Natural killer cell treated with Interleukin-12 subunit alpha and Interleukin-12 subunit beta and Interleukin-15 and Interleukin-18, amount 100 ng/mL, for 72 hours (primary cell): ENCODE results near the gene AHCTF1. TPM values are rescaled to one million over a fixed set of nuclear protein-coding genes. Genes with fewer than 3 reads are reported as not detected.
"Not testable (repeated sequence)": the region's sequence is repeated elsewhere in the genome, so short reads cannot be mapped to it uniquely, and the experiment has no call there.

Experiments used
- ATAC-seq, 2 donors: fragments of 150-1000 bp; cut with Tn5 transposase in 1 of 2; sonication (Bioruptor Pico), chemical (Tn5 transposase) in 1 of 2; 2 replicates each; pipeline ENCODE4 v1.10.0; 2021
- DNase-seq: peaks from one replicate; pipeline ENCODE4 v3.0.0; 2022; ENCODE audit warnings: low spot score
- H3K27ac Mint-ChIP-seq, 2 donors: 1 replicate in 1 of 2; 2 replicates in 1 of 2; pipeline ENCODE4 v1.8.0; 2022; ENCODE audit warnings: mixed read lengths in 2 of 2, mild to moderate bottlenecking in 1 of 2, moderate library complexity in 1 of 2
- H3K27me3 Mint-ChIP-seq, 2 donors: 1 replicate in 1 of 2; 2 replicates in 1 of 2; pipeline ENCODE4 v1.8.0; 2022; ENCODE audit warnings: mixed read lengths in 2 of 2
- H3K36me3 Mint-ChIP-seq: one replicate; pipeline ENCODE4 v1.8.0; 2022; ENCODE audit warnings: mixed read lengths
- H3K4me1 Mint-ChIP-seq, 2 donors: 1 replicate in 1 of 2; 2 replicates in 1 of 2; pipeline ENCODE4 v1.8.0; 2022; ENCODE audit warnings: low read depth in 2 of 2, mixed read lengths in 2 of 2, mild to moderate bottlenecking in 1 of 2
- H3K4me3 Mint-ChIP-seq: one replicate; pipeline ENCODE4 v1.8.0; 2022; ENCODE audit warnings: mixed read lengths
- H3K9me3 Mint-ChIP-seq: 2 replicates; pipeline ENCODE4 v1.8.0; 2022; ENCODE audit warnings: mixed read lengths
- total RNA-seq, 2 donors: library from RNA; stranded (reverse); gene quantifications; one replicate each; pipeline ENCODE4 v1.2.3, GENCODE V29; 2022

Gene AHCTF1
- total RNA-seq, 2 donors from 2014 or later = 38.9 to 53.8 TPM

GRCh38 chr1:246946366-246946765 lies 14.6 kb upstream of the AHCTF1 start:
- no peaks in the 10 kb centered on the region for H3K4me1 Mint-ChIP-seq
- H3K36me3 Mint-ChIP-seq = no peaks in the 10 kb centered on the region
- DNase-seq (no peak), ATAC-seq (no peak)
- peaks cover 0 to 9% of the 10 kb centered on the region in 2 donors for H3K27me3 Mint-ChIP-seq
- H3K27ac Mint-ChIP-seq = no peak overlapping the region
- H3K9me3 Mint-ChIP-seq = no peaks in the 10 kb centered on the region
- no peak overlapping the region for H3K4me3 Mint-ChIP-seq

- no peak for ATAC-seq
- H3K27me3 Mint-ChIP-seq = peaks cover 0 to 4% of the 10 kb centered on the region in 2 donors
- no peak overlapping the region for H3K4me3 Mint-ChIP-seq
- H3K9me3 Mint-ChIP-seq = no peaks in the 10 kb centered on the region
- H3K27ac Mint-ChIP-seq = no peak overlapping the region
- peaks cover 14 to 19% of the 10 kb centered on the region in 2 donors for H3K4me1 Mint-ChIP-seq
- peaks cover 6% of the 10 kb centered on the region for H3K36me3 Mint-ChIP-seq
- no peak for DNase-seq
Observed at GRCh38 chr1:246934765-246935164, 3.0 kb upstream of the AHCTF1 start.

- Mint-ChIP-seq H3K9me3 (no peaks in the 10 kb centered on the region), H3K36me3 (peaks cover 6% of the 10 kb centered on the region), H3K4me1 (peaks cover 18 to 19% of the 10 kb centered on the region in 2 donors), H3K27ac (peak overlapping the region in 1 of 2 donors; percentile 94), H3K27me3 (peaks cover 0 to 4% of the 10 kb centered on the region in 2 donors), H3K4me3 (peak overlapping the region; percentile 29)
- ATAC-seq = no peak
- DNase-seq = no peak
Observed at GRCh38 chr1:246933893-246934292, 2.1 kb upstream of the AHCTF1 start.

- ATAC-seq (no peak), DNase-seq (no peak)
- peaks cover 19 to 21% of the 10 kb centered on the region in 2 donors for H3K4me1 Mint-ChIP-seq
- peaks cover 6% of the 10 kb centered on the region for H3K36me3 Mint-ChIP-seq
- H3K27ac Mint-ChIP-seq = peak overlapping the region; percentile 94 to 95
- no peaks in the 10 kb centered on the region for H3K9me3 Mint-ChIP-seq
- peak overlapping the region; percentile 90 for H3K4me3 Mint-ChIP-seq
- peaks cover 0 to 4% of the 10 kb centered on the region in 2 donors for H3K27me3 Mint-ChIP-seq
Observed at GRCh38 chr1:246932366-246932700, 585 bp upstream of the AHCTF1 start.

GRCh38 chr1:246930830-246931548 lies 759 bp downstream of the AHCTF1 start:
- Mint-ChIP-seq H3K36me3 (peaks cover 10% of the 10 kb centered on the region), H3K9me3 (no peaks in the 10 kb centered on the region), H3K27me3 (peaks cover 0 to 4% of the 10 kb centered on the region in 2 donors), H3K27ac (peak overlapping the region; percentile 94 to 95), H3K4me3 (peak overlapping the region; percentile 97), H3K4me1 (peaks cover 19 to 23% of the 10 kb centered on the region in 2 donors)
- DNase-seq (peak; percentile 65), ATAC-seq (peak in 1 of 2 donors; percentile 54)

- Mint-ChIP-seq H3K4me1 (peaks cover 22 to 37% of the 10 kb centered on the region in 2 donors), H3K4me3 (no peak overlapping the region), H3K9me3 (no peaks in the 10 kb centered on the region), H3K27me3 (no peaks in the 10 kb centered on the region), H3K36me3 (peaks cover 11% of the 10 kb centered on the region), H3K27ac (no peak overlapping the region)
- DNase-seq (no peak), ATAC-seq (no peak)
Observed at GRCh38 chr1:246925997-246926626, 5.6 kb downstream of the AHCTF1 start.

- Mint-ChIP-seq H3K9me3 (no peaks in the 10 kb centered on the region), H3K4me3 (no peak overlapping the region), H3K27me3 (no peaks in the 10 kb centered on the region), H3K36me3 (peaks cover 5% of the 10 kb centered on the region), H3K4me1 (peaks cover 11 to 27% of the 10 kb centered on the region in 2 donors), H3K27ac (peak overlapping the region in 1 of 2 donors; percentile 47)
- DNase-seq = no peak
- ATAC-seq = no peak
Observed at GRCh38 chr1:246923900-246924299, 7.8 kb downstream of the AHCTF1 start.

GRCh38 chr1:246923482-246923881 lies 8.3 kb downstream of the AHCTF1 start:
- Mint-ChIP-seq H3K36me3 (peaks cover 5% of the 10 kb centered on the region), H3K27me3 (no peaks in the 10 kb centered on the region), H3K4me1 (peaks cover 11 to 28% of the 10 kb centered on the region in 2 donors), H3K9me3 (no peaks in the 10 kb centered on the region), H3K4me3 (no peak overlapping the region), H3K27ac (peak overlapping the region in 1 of 2 donors; percentile 47)
- DNase-seq (no peak), ATAC-seq (no peak)

- Mint-ChIP-seq H3K27me3 (no peaks in the 10 kb centered on the region), H3K27ac (no peak overlapping the region), H3K9me3 (no peaks in the 10 kb centered on the region), H3K36me3 (peaks cover 10% of the 10 kb centered on the region), H3K4me1 (peaks cover 11 to 32% of the 10 kb centered on the region in 2 donors), H3K4me3 (no peak overlapping the region)
- DNase-seq (no peak), ATAC-seq (no peak)
Observed at GRCh38 chr1:246921481-246921880, 10.3 kb downstream of the AHCTF1 start.

- DNase-seq (no peak), ATAC-seq (no peak)
- H3K4me3 Mint-ChIP-seq = no peak overlapping the region
- no peak overlapping the region for H3K27ac Mint-ChIP-seq
- H3K27me3 Mint-ChIP-seq = no peaks in the 10 kb centered on the region
- peaks cover 7% of the 10 kb centered on the region for H3K36me3 Mint-ChIP-seq
- H3K9me3 Mint-ChIP-seq = no peaks in the 10 kb centered on the region
- peaks cover 10 to 26% of the 10 kb centered on the region in 2 donors for H3K4me1 Mint-ChIP-seq
Observed at GRCh38 chr1:246919902-246920301, 11.8 kb downstream of the AHCTF1 start.

- Mint-ChIP-seq H3K36me3 (peaks cover 12% of the 10 kb centered on the region), H3K4me1 (peaks cover 6 to 13% of the 10 kb centered on the region in 2 donors)
- not testable (repeated sequence) for ATAC-seq, DNase-seq, H3K9me3 Mint-ChIP-seq, H3K27ac Mint-ChIP-seq, H3K4me3 Mint-ChIP-seq, H3K27me3 Mint-ChIP-seq
Observed at GRCh38 chr1:246916026-246916923, 15.5 kb downstream of the AHCTF1 start.

GRCh38 chr1:246907472-246907871 lies 24.3 kb downstream of the AHCTF1 start:
- H3K36me3 Mint-ChIP-seq = peaks cover 34% of the 10 kb centered on the region

GRCh38 chr1:246906833-246907232 lies 24.9 kb downstream of the AHCTF1 start:
- H3K27me3 Mint-ChIP-seq = no peaks in the 10 kb centered on the region
- no peak for DNase-seq
- no peak overlapping the region for H3K27ac Mint-ChIP-seq
- no peak overlapping the region for H3K4me3 Mint-ChIP-seq
- no peak for ATAC-seq
- H3K4me1 Mint-ChIP-seq = peaks cover 3 to 6% of the 10 kb centered on the region in 2 donors
- H3K9me3 Mint-ChIP-seq = no peaks in the 10 kb centered on the region
- peaks cover 40% of the 10 kb centered on the region for H3K36me3 Mint-ChIP-seq

More at GRCh38 chr1:246907472-246907871, 24.3 kb downstream of the AHCTF1 start:
- DNase-seq = no peak
- H3K9me3 Mint-ChIP-seq = no peaks in the 10 kb centered on the region
- peaks cover 3 to 6% of the 10 kb centered on the region in 2 donors for H3K4me1 Mint-ChIP-seq
- H3K27ac Mint-ChIP-seq = no peak overlapping the region
- no peak overlapping the region for H3K4me3 Mint-ChIP-seq
- ATAC-seq = no peak
- H3K27me3 Mint-ChIP-seq = no peaks in the 10 kb centered on the region
